Transverse colon (tissue), 4 donors: ENCODE data around the gene ZNF223. TPM values are rescaled to one million over a fixed set of nuclear protein-coding genes. Genes with fewer than 3 reads are reported as not detected.

ENCODE experiments used
- DNase-seq: peaks from one replicate; pipeline ENCODE4 v3.0.0-alpha.2; 2019
- H3K27ac ChIP-seq, 4 donors: fragments of 200-600 bp; sonication (generic); 2 replicates each; pipeline ENCODE4 v1.5.1; 2016 to 2018; ENCODE audit warnings: inconsistent platforms in 4 of 4
- H3K27me3 ChIP-seq: fragments of 200-600 bp; sonication (generic); 2 replicates; pipeline ENCODE4 v1.5.1; 2017; ENCODE audit warnings: inconsistent platforms
- H3K36me3 ChIP-seq, 4 donors: fragments of 200-600 bp; sonication (generic); 2 replicates each; pipeline ENCODE4 v1.5.1; 2017 to 2019; ENCODE audit warnings: inconsistent platforms in 4 of 4
- H3K4me1 ChIP-seq, 4 donors: fragments of 200-600 bp; sonication (generic); 2 replicates each; pipeline ENCODE4 v1.5.1; 2017 to 2020; ENCODE audit warnings: inconsistent platforms in 4 of 4
- H3K4me3 ChIP-seq, 4 donors: fragments of 200-600 bp; sonication (generic); 1 replicate in 1 of 4; 2 replicates in 3 of 4; pipeline versions ENCODE4 v1.5.1 to v1.6.1; 2017 to 2019; ENCODE audit warnings: inconsistent platforms in 4 of 4
- H3K9me3 ChIP-seq, 2 donors: fragments of 200-600 bp; sonication (generic); 2 replicates each; pipeline ENCODE4 v1.5.1; 2017 to 2019; ENCODE audit warnings: inconsistent platforms in 2 of 2
- CTCF ChIP-seq, 5 experiments: fragments of 200-600 bp in 3 of 5; fragments of 450-650 bp in 2 of 5; sonication (generic) in 3 of 5; IDR thresholded peaks; 1 replicate in 2 of 5; 2 replicates in 3 of 5; pipeline ENCODE4 v1.5.1; 2016 to 2017; ENCODE audit warnings: antibody characterized with exemption in 5 of 5, inconsistent platforms in 3 of 5, mild to moderate bottlenecking in 2 of 5, moderate library complexity in 1 of 5
- EP300 ChIP-seq: sonication (generic); formaldehyde crosslinking; IDR thresholded peaks from one replicate; pipeline ENCODE4 v1.6.1; 2017; ENCODE audit warnings: antibody characterized with exemption, low read depth
- POLR2A ChIP-seq: fragments of 450-650 bp; IDR thresholded peaks from one replicate; pipeline ENCODE4 v1.6.1; 2016; ENCODE audit warnings: antibody characterized with exemption, mild to moderate bottlenecking, moderate library complexity
- POLR2AphosphoS5 ChIP-seq, 3 donors: sonication (generic); formaldehyde crosslinking; IDR thresholded peaks; one replicate each; pipeline ENCODE4 v1.6.1; 2016; ENCODE audit warnings: antibody characterized with exemption in 3 of 3
- WGBS, 2 donors: methylation state at CpG; one replicate each; pipeline ENCODE4 v1.1.5; 2018; ENCODE audit warnings: low coverage in 1 of 2; 5-methylcytosine and 5-hydroxymethylcytosine counted together
- in situ Hi-C, 4 donors: fragments of 200-750 bp; cut with MboI; loops; one replicate each; pipeline versions ENCODE4 v1.15.0 to v1.15.1; 2017; ENCODE audit warnings: low sequenced_read_pairs in 3 of 4, low pct_ligation_motif_present in 1 of 4, low pct_unique_long_range_greater_than_20kb in 1 of 4
- intact Hi-C: fragments of 100-400 bp; cut with DNase I; formaldehyde crosslinking; loops from one replicate; pipeline ENCODE4 v1.15.1; 2023; ENCODE audit warnings: low total_unique reads
- total RNA-seq, 4 donors: library from RNA; depleted of rRNA; stranded (reverse); fragments of >200 nt; gene quantifications; one replicate each; pipeline ENCODE4 v1.1.0, GENCODE V29; 2016

The ZNF223 gene
- total RNA-seq, 4 donors from 2014 or later, result 2.2 to 8.5 (median 6.5) TPM; not detected in 1

- TF ChIP-seq POLR2AphosphoS5 (IDR thresholded peaks at IDR 0.05) (no peak), CTCF (IDR thresholded peaks at IDR 0.05) (no peak), EP300 (no peak), POLR2A (no peak)
- Histone ChIP-seq H3K9me3 (peaks cover 12 to 16% of the 10 kb centered on the region in 2 donors), H3K4me3 (no peak overlapping the region), H3K4me1 (no peaks in the 10 kb centered on the region), H3K36me3 (peaks cover under 1 to 68% (median 34%) of the 10 kb centered on the region in 4 donors), H3K27ac (no peak overlapping the region), H3K27me3 (no peaks in the 10 kb centered on the region)
- in situ Hi-C loops (no loop called here), intact Hi-C loops (no loop called here)
- DNase-seq, result no peak
- 83% methylated on average over 1 of the region's 1 CpG; no CpG with 5 or more reads in 1 of the 2 donors for WGBS, 2 donors
Measured at GRCh38 chr19:44061038-44061437, 9.2 kb downstream of the ZNF223 start.

- Histone ChIP-seq H3K36me3 (peaks cover 2 to 66% (median 28%) of the 10 kb centered on the region in 4 donors), H3K4me1 (peaks cover 0 to 2% (median under 1%) of the 10 kb centered on the region in 4 donors), H3K27ac (no peak overlapping the region), H3K4me3 (no peak overlapping the region), H3K9me3 (peaks cover 44 to 47% of the 10 kb centered on the region in 2 donors), H3K27me3 (no peaks in the 10 kb centered on the region)
- WGBS, 2 donors, result 44 to 57% methylated on average over 2 to 3 of the region's 3 CpGs
- intact Hi-C loops (no loop called here), in situ Hi-C loops (no loop called here)
- TF ChIP-seq POLR2AphosphoS5 (IDR thresholded peaks at IDR 0.05) (no peak), CTCF (IDR thresholded peaks at IDR 0.05) (no peak), POLR2A (no peak)
- DNase-seq, result no peak
Measured at GRCh38 chr19:44066305-44066704, 14.5 kb downstream of the ZNF223 start.

GRCh38 chr19:44069415-44069814 is 17.6 kb downstream of the ZNF223 start:
- Histone ChIP-seq H3K27ac (no peak overlapping the region), H3K4me3 (no peak overlapping the region), H3K36me3 (peaks cover 2 to 35% (median 13%) of the 10 kb centered on the region in 4 donors), H3K27me3 (no peaks in the 10 kb centered on the region), H3K4me1 (peaks cover 0 to 17% (median 10%) of the 10 kb centered on the region in 4 donors), H3K9me3 (peaks cover 41 to 47% of the 10 kb centered on the region in 2 donors)
- 83 to 90% methylated on average over 1 of the region's 1 CpG for WGBS, 2 donors
- in situ Hi-C loops (no loop called here), intact Hi-C loops (no loop called here)
- TF ChIP-seq CTCF (IDR thresholded peaks at IDR 0.05) (no peak), POLR2AphosphoS5 (IDR thresholded peaks at IDR 0.05) (no peak), POLR2A (no peak), EP300 (no peak)
- DNase-seq, result no peak

- peak; percentile 91 for DNase-seq
- Histone ChIP-seq H3K27ac (peak within 1 kb of the TSS; percentile 43 to 75 (median 66)), H3K27me3 (no peaks in the 10 kb centered on the region), H3K4me3 (peak within 1 kb of the TSS; percentile 23 to 78 (median 60)), H3K36me3 (peaks cover 0 to 9% (median 0%) of the 10 kb centered on the region in 4 donors), H3K4me1 (peaks cover 0 to 17% (median 10%) of the 10 kb centered on the region in 4 donors), H3K9me3 (peaks cover 19 to 26% of the 10 kb centered on the region in 2 donors)
- WGBS, 2 donors, result 0 to 2% methylated on average over 8 to 40 of the region's 40 CpGs
- intact Hi-C loops (no loop called here), in situ Hi-C loops (no loop called here)
- TF ChIP-seq POLR2AphosphoS5 (IDR thresholded peaks at IDR 0.05) (peak; percentile 29 to 75 (median 66)), EP300 (no peak), POLR2A (peak; percentile 25), CTCF (IDR thresholded peaks at IDR 0.05) (no peak)
Measured at GRCh38 chr19:44071824-44072542, 20.1 kb downstream of the ZNF223 start, which contains the start of gene ZNF284. ZNF284 (plus strand) TSS chr19:44072159; CDS start chr19:44076390, 4,231 bp downstream.
